WTC11 (cell line): ENCODE data around the gene IFITM10. TPM values are rescaled to one million over a fixed set of nuclear protein-coding genes. Genes with fewer than 3 reads are reported as not detected.
A peak's percentile ranks its signal among the peaks of the same experiment; 100 is the strongest.

ENCODE experiments used
- ATAC-seq: fragments of 200-7000 bp; cut with Tn5 transposase; 2 replicates; pipeline ENCODE4 v1.10.0; 2021; ENCODE audit warnings: mild to moderate bottlenecking, moderate library complexity
- CTCF ChIA-PET: fragments of 300-600 bp; sonication (Branson Sonifier 250); formaldehyde crosslinking; loops from one replicate; lab custom pipeline; 2021; ENCODE audit warnings: antibody characterized with exemption; lab: Charles Lee
- POLR2A ChIA-PET: fragments of 350-600 bp; sonication (Branson Sonifier 250); formaldehyde crosslinking; loops from one replicate; lab custom pipeline; 2021; ENCODE audit warnings: antibody characterized with exemption; lab: Charles Lee
- DNase-seq: peaks from one replicate; pipeline ENCODE4 v3.0.0; 2021; ENCODE audit warnings: low spot score
- H3K27ac Mint-ChIP-seq: 2 replicates; pipeline ENCODE4 v1.8.0; 2021; ENCODE audit warnings: mixed read lengths
- H3K27me3 Mint-ChIP-seq: 2 replicates; pipeline ENCODE4 v1.8.0; 2021; ENCODE audit warnings: low read depth, mild to moderate bottlenecking, moderate library complexity, mixed read lengths
- H3K36me3 Mint-ChIP-seq: 2 replicates; pipeline ENCODE4 v1.8.0; 2021; ENCODE audit warnings: mixed read lengths
- H3K4me1 Mint-ChIP-seq: 2 replicates; pipeline ENCODE4 v1.8.0; 2022; ENCODE audit warnings: mixed read lengths
- H3K4me3 Mint-ChIP-seq: 2 replicates; pipeline ENCODE4 v1.8.0; 2021; ENCODE audit warnings: mild to moderate bottlenecking, moderate library complexity, mixed read lengths
- H3K9me3 Mint-ChIP-seq: 2 replicates; pipeline ENCODE4 v1.8.0; 2021; ENCODE audit warnings: mixed read lengths
- CBFB ChIP-seq: sonication (generic); formaldehyde crosslinking; IDR thresholded peaks from 2 replicates; pipeline ENCODE4 v1.8.1; 2022; ENCODE audit warnings: mild to moderate bottlenecking, low read depth, missing genetic modification reagents
- E2F1 ChIP-seq: sonication (generic); formaldehyde crosslinking; IDR thresholded peaks from 2 replicates; pipeline ENCODE4 v1.8.0; 2022; ENCODE audit warnings: mild to moderate bottlenecking, missing genetic modification reagents
- ETV6 ChIP-seq: sonication (generic); formaldehyde crosslinking; IDR thresholded peaks from 2 replicates; pipeline ENCODE4 v1.8.1; 2022; ENCODE audit warnings: mild to moderate bottlenecking, missing genetic modification reagents
- FOXP1 ChIP-seq: sonication (generic); formaldehyde crosslinking; IDR thresholded peaks from 2 replicates; pipeline ENCODE4 v1.8.0; 2022; ENCODE audit warnings: missing genetic modification reagents, mild to moderate bottlenecking, moderate library complexity, borderline replicate concordance
- GABPB1 ChIP-seq: sonication (generic); formaldehyde crosslinking; IDR thresholded peaks from 2 replicates; pipeline ENCODE4 v1.8.1; 2023; ENCODE audit warnings: mild to moderate bottlenecking, missing genetic modification reagents
- GRHL2 ChIP-seq: fragments of 250-450 bp; sonication (Bioruptor Pico); IDR thresholded peaks from 2 replicates; pipeline ENCODE4 v1.8.0; 2022; ENCODE audit warnings: mild to moderate bottlenecking, moderate library complexity; ENCODE audit not compliant: insufficient replicate concordance, severe bottlenecking
- HMGA2 ChIP-seq: fragments of 250-450 bp; sonication (Bioruptor Pico); IDR thresholded peaks from 2 replicates; pipeline ENCODE4 v1.4.0; 2021; ENCODE audit warnings: mild to moderate bottlenecking, moderate library complexity
- IRF2 ChIP-seq: sonication (generic); formaldehyde crosslinking; IDR thresholded peaks from 2 replicates; pipeline ENCODE4 v1.8.0; 2022; ENCODE audit warnings: low read depth, missing genetic modification reagents, borderline replicate concordance
- PRRX2 ChIP-seq: fragments of 250-450 bp; sonication (Bioruptor Pico); IDR thresholded peaks from 2 replicates; pipeline ENCODE4 v1.8.0; 2021; ENCODE audit warnings: mild to moderate bottlenecking
- TCF7 ChIP-seq: sonication (generic); formaldehyde crosslinking; IDR thresholded peaks from 2 replicates; pipeline ENCODE4 v1.8.0; 2022; ENCODE audit warnings: mild to moderate bottlenecking, low read depth, missing genetic modification reagents, moderate library complexity
- USF1 ChIP-seq: sonication (generic); formaldehyde crosslinking; IDR thresholded peaks from 2 replicates; pipeline ENCODE4 v1.8.0; 2022; ENCODE audit warnings: mild to moderate bottlenecking, missing genetic modification reagents
- ZNF281 ChIP-seq: sonication (generic); formaldehyde crosslinking; IDR thresholded peaks from 2 replicates; pipeline ENCODE4 v1.8.0; 2023; ENCODE audit warnings: mild to moderate bottlenecking, missing genetic modification reagents
- ZNF396 ChIP-seq: fragments of 250-450 bp; sonication (Bioruptor Pico); IDR thresholded peaks from 2 replicates; pipeline ENCODE4 v1.8.0; 2021; ENCODE audit warnings: mild to moderate bottlenecking, moderate library complexity, borderline replicate concordance
- ZNF423 ChIP-seq: fragments of 250-450 bp; sonication (Bioruptor Pico); IDR thresholded peaks from 2 replicates; pipeline ENCODE4 v2.1.2; 2022; ENCODE audit warnings: mild to moderate bottlenecking, moderate library complexity
- total RNA-seq: library from RNA; stranded (reverse); gene quantifications from 3 replicates; pipeline ENCODE4 v1.2.3, GENCODE V29; 2021
- TF ChIP-seq, protein P1 (sequence below): fragments of 250-450 bp; sonication (Bioruptor Pico); IDR thresholded peaks from 2 replicates; pipeline ENCODE4 v1.9.0; 2021; ENCODE audit warnings: moderate library complexity, mild to moderate bottlenecking, inconsistent platforms, borderline replicate concordance
- TF ChIP-seq, protein P2 (sequence below): sonication (generic); formaldehyde crosslinking; IDR thresholded peaks from 2 replicates; pipeline ENCODE4 v1.8.1; 2022; ENCODE audit warnings: mild to moderate bottlenecking, moderate library complexity, missing genetic modification reagents
- TF ChIP-seq, protein P3 (sequence below): sonication (generic); formaldehyde crosslinking; IDR thresholded peaks from 2 replicates; pipeline ENCODE4 v1.8.1; 2023; ENCODE audit warnings: mild to moderate bottlenecking, moderate library complexity, missing genetic modification reagents
- TF ChIP-seq, protein P4 (sequence below): sonication (generic); formaldehyde crosslinking; IDR thresholded peaks from 2 replicates; pipeline ENCODE4 v1.8.1; 2023; ENCODE audit warnings: mild to moderate bottlenecking, missing genetic modification reagents

IFITM10 gene
- total RNA-seq, 1 experiment from 2014 or later, result 1.7 TPM

DNA sequence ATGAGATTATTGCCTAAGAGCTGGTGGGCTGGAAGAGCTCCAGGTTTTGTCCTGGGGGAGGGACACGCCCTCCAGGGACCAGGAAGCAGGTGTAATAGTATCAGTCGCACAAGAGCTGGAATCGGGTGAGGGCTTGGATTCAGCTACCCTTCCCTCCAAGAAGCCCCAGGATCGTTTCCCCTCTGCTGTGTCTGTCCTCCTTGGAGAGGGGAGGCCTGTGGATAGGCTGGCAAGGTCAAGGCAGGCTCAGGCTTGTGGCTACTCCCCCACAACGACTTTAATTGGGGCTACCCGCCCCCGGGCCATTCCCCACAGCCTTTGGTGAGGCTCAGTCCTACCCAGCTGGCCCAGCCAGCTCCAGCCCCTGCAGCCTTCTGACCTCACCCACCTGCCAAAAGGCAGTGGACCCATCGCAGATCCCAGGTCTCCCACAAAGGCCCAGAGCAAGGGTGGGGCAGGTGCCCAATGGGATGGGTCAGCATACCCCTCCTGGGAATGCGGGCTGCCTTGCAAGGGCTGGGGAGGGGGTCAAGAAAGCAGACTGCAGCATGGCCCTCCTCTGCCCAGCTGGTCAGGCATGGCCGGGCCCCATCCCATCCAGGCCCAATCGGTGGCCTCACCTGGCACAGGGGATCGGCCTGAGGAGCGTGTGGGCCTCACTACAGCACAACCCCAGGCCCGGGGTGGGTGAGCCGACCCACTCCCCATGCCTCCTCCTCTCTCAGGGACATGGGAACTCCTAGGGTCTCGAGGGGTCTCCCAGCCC lies 12.3 kb upstream of the IFITM10 start:
- CTCF ChIA-PET, result interaction anchor here (0.8 kb wide), 1 partner anchor 70 kb away, joined by 3 read pairs; no protein-coding TSS in a partner anchor

DNA sequence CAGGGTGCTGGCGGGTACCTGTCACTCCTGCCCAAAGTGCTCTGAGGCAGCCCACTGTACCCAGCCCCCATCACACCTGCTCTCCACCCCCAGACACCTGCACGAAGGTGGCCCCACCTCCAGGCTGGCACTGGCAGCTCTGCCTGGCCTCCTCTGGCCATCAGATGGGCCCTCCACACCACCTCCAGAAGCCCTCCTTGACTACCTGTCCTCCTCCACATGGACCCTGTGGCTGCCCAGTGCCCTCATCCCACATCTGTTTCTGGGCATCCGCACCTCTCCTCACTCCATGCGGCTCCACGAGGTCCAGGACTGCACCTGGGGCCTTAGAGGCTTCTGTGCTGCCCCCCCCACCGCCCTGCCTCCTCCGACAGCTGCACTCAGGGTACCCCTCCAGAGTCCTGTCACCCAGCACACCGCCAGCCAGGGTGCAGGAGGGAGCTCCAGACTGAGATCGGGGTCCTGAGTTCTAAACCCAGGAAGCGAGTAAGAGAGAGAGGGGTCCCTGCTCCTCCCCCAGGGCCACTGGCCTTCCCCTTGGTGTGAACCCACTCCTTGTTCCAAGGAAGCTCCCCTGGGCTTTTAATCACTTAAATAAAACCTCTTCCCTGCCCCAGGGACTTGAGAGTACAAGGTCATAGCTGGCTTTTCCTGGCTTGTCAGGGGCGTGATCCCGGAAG lies 11.6 kb upstream of the IFITM10 start:
- H3K9me3 Mint-ChIP-seq, result no peaks in the 10 kb centered on the region
- no peak for DNase-seq
- 0 out of 2 replicates have a peak, but pooled peaks cover 3% of the 10 kb centered on the region for H3K27me3 Mint-ChIP-seq
- ChIA-PET POLR2A (no interaction called here), CTCF (interaction anchor here (0.8 kb wide), 1 partner anchor 69 kb away, joined by 3 read pairs; no protein-coding TSS in a partner anchor)
- H3K27ac Mint-ChIP-seq, result no peak overlapping the region
- H3K4me3 Mint-ChIP-seq, result peak overlapping the region; percentile 54
- TF ChIP-seq, protein P1, sequence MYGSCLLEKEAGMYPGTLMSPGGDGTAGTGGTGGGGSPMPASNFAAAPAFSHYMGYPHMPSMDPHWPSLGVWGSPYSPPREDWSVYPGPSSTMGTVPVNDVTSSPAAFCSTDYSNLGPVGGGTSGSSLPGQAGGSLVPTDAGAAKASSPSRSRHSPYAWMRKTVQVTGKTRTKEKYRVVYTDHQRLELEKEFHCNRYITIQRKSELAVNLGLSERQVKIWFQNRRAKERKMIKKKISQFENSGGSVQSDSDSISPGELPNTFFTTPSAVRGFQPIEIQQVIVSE, result no peak
- TF ChIP-seq ZNF423, result no peak
- TF ChIP-seq ZNF396, result no peak
- TF ChIP-seq ETV6 (CRISPR knock-in tag), result no peak
- TF ChIP-seq, protein P2, sequence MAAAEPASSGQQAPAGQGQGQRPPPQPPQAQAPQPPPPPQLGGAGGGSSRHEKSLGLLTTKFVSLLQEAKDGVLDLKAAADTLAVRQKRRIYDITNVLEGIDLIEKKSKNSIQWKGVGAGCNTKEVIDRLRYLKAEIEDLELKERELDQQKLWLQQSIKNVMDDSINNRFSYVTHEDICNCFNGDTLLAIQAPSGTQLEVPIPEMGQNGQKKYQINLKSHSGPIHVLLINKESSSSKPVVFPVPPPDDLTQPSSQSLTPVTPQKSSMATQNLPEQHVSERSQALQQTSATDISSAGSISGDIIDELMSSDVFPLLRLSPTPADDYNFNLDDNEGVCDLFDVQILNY, result no peak
- TF ChIP-seq, protein P3, sequence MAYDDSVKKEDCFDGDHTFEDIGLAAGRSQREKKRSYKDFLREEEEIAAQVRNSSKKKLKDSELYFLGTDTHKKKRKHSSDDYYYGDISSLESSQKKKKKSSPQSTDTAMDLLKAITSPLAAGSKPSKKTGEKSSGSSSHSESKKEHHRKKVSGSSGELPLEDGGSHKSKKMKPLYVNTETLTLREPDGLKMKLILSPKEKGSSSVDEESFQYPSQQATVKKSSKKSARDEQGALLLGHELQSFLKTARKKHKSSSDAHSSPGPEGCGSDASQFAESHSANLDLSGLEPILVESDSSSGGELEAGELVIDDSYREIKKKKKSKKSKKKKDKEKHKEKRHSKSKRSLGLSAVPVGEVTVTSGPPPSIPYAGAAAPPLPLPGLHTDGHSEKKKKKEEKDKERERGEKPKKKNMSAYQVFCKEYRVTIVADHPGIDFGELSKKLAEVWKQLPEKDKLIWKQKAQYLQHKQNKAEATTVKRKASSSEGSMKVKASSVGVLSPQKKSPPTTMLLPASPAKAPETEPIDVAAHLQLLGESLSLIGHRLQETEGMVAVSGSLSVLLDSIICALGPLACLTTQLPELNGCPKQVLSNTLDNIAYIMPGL, result no peak
- no peak for TF ChIP-seq PRRX2
- no peak for TF ChIP-seq USF1 (CRISPR knock-in tag)
- no peak for TF ChIP-seq GRHL2 (CRISPR knock-in tag)
- no peak for TF ChIP-seq CBFB (CRISPR knock-in tag)
- no peak for TF ChIP-seq FOXP1 (CRISPR knock-in tag)
- TF ChIP-seq HMGA2, result no peak
- no peak for TF ChIP-seq IRF2 (CRISPR knock-in tag)
- TF ChIP-seq GABPB1, result no peak
- TF ChIP-seq TCF7 (CRISPR knock-in tag), result no peak
- TF ChIP-seq ZNF281, result no peak
- 0 out of 2 replicates have a peak, but pooled peaks cover 3% of the 10 kb centered on the region for H3K4me1 Mint-ChIP-seq
- no peak for ATAC-seq
- H3K36me3 Mint-ChIP-seq, result no peaks in the 10 kb centered on the region

More for the DNA sequence above, 12.3 kb upstream of the IFITM10 start:
- Mint-ChIP-seq H3K36me3 (no peaks in the 10 kb centered on the region), H3K4me1 (0 out of 2 replicates have a peak, but pooled peaks cover 3% of the 10 kb centered on the region), H3K9me3 (no peaks in the 10 kb centered on the region), H3K27ac (no peak overlapping the region), H3K27me3 (0 out of 2 replicates have a peak, but pooled peaks cover 3% of the 10 kb centered on the region), H3K4me3 (peak overlapping the region; percentile 54)
- ATAC-seq (no peak), DNase-seq (no peak)
- POLR2A ChIA-PET, result no interaction called here
- TF ChIP-seq, protein P4, sequence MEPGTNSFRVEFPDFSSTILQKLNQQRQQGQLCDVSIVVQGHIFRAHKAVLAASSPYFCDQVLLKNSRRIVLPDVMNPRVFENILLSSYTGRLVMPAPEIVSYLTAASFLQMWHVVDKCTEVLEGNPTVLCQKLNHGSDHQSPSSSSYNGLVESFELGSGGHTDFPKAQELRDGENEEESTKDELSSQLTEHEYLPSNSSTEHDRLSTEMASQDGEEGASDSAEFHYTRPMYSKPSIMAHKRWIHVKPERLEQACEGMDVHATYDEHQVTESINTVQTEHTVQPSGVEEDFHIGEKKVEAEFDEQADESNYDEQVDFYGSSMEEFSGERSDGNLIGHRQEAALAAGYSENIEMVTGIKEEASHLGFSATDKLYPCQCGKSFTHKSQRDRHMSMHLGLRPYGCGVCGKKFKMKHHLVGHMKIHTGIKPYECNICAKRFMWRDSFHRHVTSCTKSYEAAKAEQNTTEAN (CRISPR knock-in tag), result peak; percentile 3; the same call in 1 of the 2 replicates
- TF ChIP-seq E2F1 (CRISPR knock-in tag), result no peak
